Calu3 (cell line): ENCODE results near the gene EDA2R. TPM values are rescaled to one million over a fixed set of nuclear protein-coding genes. Genes with fewer than 3 reads are reported as not detected.

Source experiments
- BruUV-seq: library from RNA; stranded (reverse); fragments of 400-500 nt; replicated peaks from 2 replicates; lab custom pipeline; 2021; lab: Mats Ljungman, UMichigan
- CTCF ChIA-PET: fragments of 300-600 bp; sonication (Branson Sonifier 250); formaldehyde crosslinking; loops from one replicate; lab custom pipeline; 2022; ENCODE audit warnings: antibody characterized with exemption; lab: Charles Lee
- DNase-seq: peaks from one replicate; pipeline ENCODE4 v3.0.0; 2022
- H3K27ac Mint-ChIP-seq: one replicate; pipeline ENCODE4 v1.8.0; 2022; ENCODE audit warnings: mixed read lengths; ENCODE audit not compliant: unreplicated experiment
- H3K27me3 Mint-ChIP-seq: one replicate; pipeline ENCODE4 v1.8.0; 2022; ENCODE audit warnings: mixed read lengths; ENCODE audit not compliant: unreplicated experiment
- H3K36me3 Mint-ChIP-seq: one replicate; pipeline ENCODE4 v1.8.0; 2022; ENCODE audit warnings: mild to moderate bottlenecking, moderate library complexity, mixed read lengths; ENCODE audit not compliant: insufficient read depth, unreplicated experiment
- H3K4me1 Mint-ChIP-seq: one replicate; pipeline ENCODE4 v1.8.0; 2022; ENCODE audit warnings: mild to moderate bottlenecking, low read depth, mixed read lengths; ENCODE audit not compliant: unreplicated experiment
- H3K4me3 Mint-ChIP-seq: one replicate; pipeline ENCODE4 v1.8.0; 2022; ENCODE audit warnings: mild to moderate bottlenecking, low read depth, moderate library complexity, mixed read lengths; ENCODE audit not compliant: unreplicated experiment
- H3K9me3 Mint-ChIP-seq: one replicate; pipeline ENCODE4 v1.8.0; 2022; ENCODE audit warnings: low read depth, mixed read lengths; ENCODE audit not compliant: unreplicated experiment
- CTCF ChIP-seq: fragments of 200-600 bp; IDR thresholded peaks from one replicate; pipeline ENCODE4 v1.8.0; 2022; ENCODE audit warnings: antibody characterized with exemption; ENCODE audit not compliant: unreplicated experiment
- intact Hi-C: fragments of 100-400 bp; cut with micrococcal nuclease; formaldehyde crosslinking; loops from one replicate; pipeline ENCODE4 v1.10.0; 2022; ENCODE audit not compliant: unreplicated experiment
- total RNA-seq: library from RNA; stranded (reverse); gene quantifications from 2 replicates; pipeline ENCODE4 v1.2.3, GENCODE V29; 2022

Gene EDA2R
- total RNA-seq, 1 experiment from 2014 or later, result not detected

GRCh38 chrX:66579219-66579618 is 59.7 kb downstream of the EDA2R start:
- CTCF ChIA-PET, result no interaction called here
- Mint-ChIP-seq H3K4me1 (no peaks in the 10 kb centered on the region), H3K9me3 (peaks cover 16% of the 10 kb centered on the region), H3K4me3 (no peak overlapping the region), H3K27me3 (no peaks in the 10 kb centered on the region), H3K27ac (no peak overlapping the region), H3K36me3 (no peaks in the 10 kb centered on the region)
- no peak for DNase-seq
- BruUV-seq, result no TSS peak
- no peak for TF ChIP-seq CTCF
- intact Hi-C loops, result no loop called here

- DNase-seq, result no peak
- BruUV-seq, result no TSS peak
- no peaks in the 10 kb centered on the region for H3K4me1 Mint-ChIP-seq
- H3K27ac Mint-ChIP-seq, result no peak overlapping the region
- H3K36me3 Mint-ChIP-seq, result no peaks in the 10 kb centered on the region
- no peak overlapping the region for H3K4me3 Mint-ChIP-seq
- intact Hi-C loops, result no loop called here
- CTCF ChIA-PET, result no interaction called here
- no peak for TF ChIP-seq CTCF
- peaks cover 12% of the 10 kb centered on the region for H3K9me3 Mint-ChIP-seq
- H3K27me3 Mint-ChIP-seq, result no peaks in the 10 kb centered on the region
Observed at GRCh38 chrX:66553973-66554372, 84.9 kb downstream of the EDA2R start.

GRCh38 chrX:66547847-66548369 is 91.0 kb downstream of the EDA2R start:
- intact Hi-C loops, result no loop called here
- no peak for TF ChIP-seq CTCF
- no peak for DNase-seq
- Mint-ChIP-seq H3K27me3 (no peaks in the 10 kb centered on the region), H3K9me3 (no peaks in the 10 kb centered on the region), H3K36me3 (no peaks in the 10 kb centered on the region), H3K27ac (no peak overlapping the region), H3K4me1 (no peaks in the 10 kb centered on the region), H3K4me3 (no peak overlapping the region)
- BruUV-seq, result no TSS peak
- CTCF ChIA-PET, result no interaction called here
